K562 (cell line): ENCODE results near the gene CARD11. TPM values are rescaled to one million over a fixed set of nuclear protein-coding genes. Genes with fewer than 3 reads are reported as not detected.
A peak's percentile ranks its signal among the peaks of the same experiment; 100 is the strongest.

Source experiments
- ATAC-seq: fragments of 200-7000 bp; cut with Tn5 transposase; 3 replicates; pipeline ENCODE4 v1.9.1; 2020; ENCODE audit warnings: moderate library complexity
- BruUV-seq: library from RNA; stranded (reverse); fragments of 400-500 nt; replicated peaks from 2 replicates; lab custom pipeline; 2021; lab: Mats Ljungman, UMichigan
- CTCF ChIA-PET: fragments of 300-600 bp; formaldehyde crosslinking; extraction: SDS; loops from one replicate; lab custom pipeline; 2021; ENCODE audit warnings: low intra/inter-chr PET ratio; lab: Yijun Ruan, JAX
- POLR2A ChIA-PET: fragments of 300-600, 350-650 bp; sonication (Branson Sonifier 250); formaldehyde crosslinking; extraction: SDS; loops from one replicate; lab custom pipeline; 2021; ENCODE audit warnings: antibody characterized with exemption, inconsistent platforms; lab: Yijun Ruan, JAX
- DNase-seq, 4 experiments: peaks; one replicate each; pipeline versions ENCODE4 v3.0.0 to v3.0.0-alpha.2; 2011 to 2018; ENCODE audit warnings: low spot score in 3 of 4, mixed read lengths in 3 of 4; ENCODE audit errors: extremely low read depth in 1 of 4
- FAIRE-seq: peaks from 2 replicates; lab custom pipeline; 2011; peaks lifted over from hg19 to GRCh38; lab: Jason Lieb, UNC
- H2AFZ ChIP-seq: 2 replicates; pipeline ENCODE4 v1.6.0; 2011; ENCODE audit warnings: low read depth, low read length, control low read depth, inconsistent platforms
- H3K27ac ChIP-seq: fragments of 200-600 bp; 3 replicates; pipeline ENCODE4 v1.8.0; 2011; ENCODE audit warnings: low read depth, mild to moderate bottlenecking, control low read depth, inconsistent platforms, low read length, moderate library complexity, mixed read lengths; ENCODE audit errors: extremely low read depth
- H3K27me3 ChIP-seq, 2 experiments: fragments of 300-600 bp in 1 of 2; 2 replicates in 1 of 2; 3 replicates in 1 of 2; pipeline versions ENCODE4 v1.6.0 to v1.8.0; 2011; ENCODE audit warnings: inconsistent platforms in 2 of 2, low read length in 2 of 2, mild to moderate bottlenecking in 1 of 2, mixed read lengths in 1 of 2, moderate library complexity in 1 of 2; ENCODE audit not compliant: control insufficient read depth in 2 of 2, insufficient read depth in 2 of 2
- H3K36me3 ChIP-seq: fragments of 300-600 bp; 3 replicates; pipeline ENCODE4 v1.8.0; 2011; ENCODE audit warnings: mild to moderate bottlenecking, low read length, inconsistent platforms; ENCODE audit not compliant: control insufficient read depth, insufficient read depth
- H3K4me1 ChIP-seq, 2 experiments: fragments of 200-600 bp in 1 of 2; replicated peaks in 1 of 2; 2 replicates in 1 of 2; 3 replicates in 1 of 2; pipeline versions ENCODE4 v1.5.1 to v1.8.0; 2011; ENCODE audit warnings: inconsistent platforms in 2 of 2, low read length in 2 of 2, mild to moderate bottlenecking in 1 of 2, mixed read lengths in 1 of 2, moderate library complexity in 1 of 2; ENCODE audit not compliant: control insufficient read depth in 2 of 2, insufficient read depth in 2 of 2
- H3K4me2 ChIP-seq: 2 replicates; pipeline ENCODE4 v1.6.1; 2011; ENCODE audit warnings: low read length, control low read depth, inconsistent platforms, mixed read lengths; ENCODE audit not compliant: insufficient read depth
- H3K4me3 ChIP-seq: fragments of 200-600 bp; sonication (generic), shearing (Covaris generic); 2 replicates; pipeline ENCODE4 v1.5.1; 2016; ENCODE audit warnings: control low read depth, inconsistent platforms
- H3K79me2 ChIP-seq: fragments of 200-600 bp; 3 replicates; pipeline ENCODE4 v1.8.0; 2011; ENCODE audit warnings: low read length, inconsistent platforms; ENCODE audit not compliant: control insufficient read depth, insufficient read depth
- H3K9ac ChIP-seq, 2 experiments: 2 replicates each; pipeline versions ENCODE4 v1.6.0 to v1.6.1; 2011; ENCODE audit warnings: low read depth in 2 of 2, low read length in 2 of 2, control low read depth in 1 of 2, inconsistent platforms in 1 of 2, mild to moderate bottlenecking in 1 of 2, mixed read lengths in 1 of 2; ENCODE audit not compliant: insufficient read depth in 1 of 2
- H3K9me1 ChIP-seq: one replicate; pipeline ENCODE4 v1.6.0; 2011; ENCODE audit warnings: inconsistent platforms, mild to moderate bottlenecking, low read length, moderate library complexity; ENCODE audit not compliant: control insufficient read depth, insufficient read depth
- H3K9me3 ChIP-seq: replicated peaks from 2 replicates; pipeline ENCODE4 v1.5.1; 2011; ENCODE audit warnings: low read depth, low read length, inconsistent platforms; ENCODE audit not compliant: control insufficient read depth, insufficient read depth
- H4K20me1 ChIP-seq: replicated peaks from 2 replicates; pipeline ENCODE4 v1.6.1; 2011; ENCODE audit warnings: low read length, inconsistent platforms, mixed read lengths; ENCODE audit not compliant: control insufficient read depth, insufficient read depth
- ARID1B ChIP-seq: fragments of 450-650 bp; IDR thresholded peaks from 2 replicates; pipeline ENCODE4 v1.6.1; 2016; ENCODE audit warnings: antibody characterized with exemption, mild to moderate bottlenecking, inconsistent platforms
- CBFA2T2 ChIP-seq: fragments of 450-650 bp; conservative IDR thresholded peaks from 2 replicates; pipeline ENCODE4 v1.6.1; 2017; ENCODE audit warnings: mild to moderate bottlenecking
- CBFA2T3 ChIP-seq: fragments of 450-650 bp; IDR thresholded peaks from 2 replicates; pipeline ENCODE4 v1.6.1; 2017
- NCOR1 ChIP-seq: fragments of 450-650 bp; IDR thresholded peaks from 2 replicates; pipeline ENCODE4 v1.6.1; 2016; ENCODE audit warnings: mild to moderate bottlenecking, moderate library complexity
- NONO ChIP-seq, 2 experiments: fragments of 200-400 bp in 1 of 2; fragments of 450-650 bp in 1 of 2; formaldehyde crosslinking in 1 of 2; IDR thresholded peaks; 2 replicates each; pipeline ENCODE4 v1.6.1; 2017; ENCODE audit warnings: low read depth in 2 of 2, mild to moderate bottlenecking in 2 of 2, moderate library complexity in 2 of 2, low read length in 1 of 2
- TAL1 ChIP-seq: fragments of 450-650 bp; IDR thresholded peaks from 2 replicates; pipeline ENCODE4 v1.6.1; 2016; ENCODE audit warnings: mild to moderate bottlenecking
- VEZF1 ChIP-seq: fragments of 200-800 bp; sonication (Bioruptor generic); IDR thresholded peaks from 2 replicates; pipeline ENCODE4 v1.6.1; 2017; ENCODE audit warnings: missing genetic modification characterization, missing compliant biosample characterization
- ZFP91 ChIP-seq: sonication (generic); formaldehyde crosslinking; IDR thresholded peaks from 2 replicates; pipeline ENCODE4 v1.8.0; 2022; ENCODE audit warnings: mild to moderate bottlenecking, missing genetic modification reagents
- ZNF407 ChIP-seq: fragments of 450-650 bp; IDR thresholded peaks from 2 replicates; pipeline ENCODE4 v1.6.1; 2016; ENCODE audit warnings: low read depth
- WGBS: fragments of 100-300 bp; shearing (Covaris generic); methylation state at CpG from one replicate; pipeline ENCODE4 v1.1.6; 2016; ENCODE audit warnings: low coverage, mixed read lengths; ENCODE audit not compliant: insufficient coverage; ENCODE audit errors: missing lambda C conversion rate; 5-methylcytosine and 5-hydroxymethylcytosine counted together
- in situ Hi-C: fragments of 300-500 bp; cut with MboI; formaldehyde crosslinking; loops from 4 replicates; pipeline ENCODE4 v1.15.0; 2018; ENCODE audit warnings: inconsistent platforms, mixed read lengths
- intact Hi-C: fragments of 100-400 bp; cut with micrococcal nuclease; formaldehyde crosslinking; loops from 2 replicates; pipeline ENCODE4 v1.14.2; 2022
- polyA plus RNA-seq, 8 experiments: library from polyadenylated mRNA; depleted of rRNA in 4 of 8; stranded (reverse) in 5 of 8; unstranded in 3 of 8; fragments of >200 nt; fragmentation: Nextera tagmentation in 2 of 8; fragmentation: Illumina TruSeq in 1 of 8; extraction: Ambion mirVana in 2 of 8; extraction: Trizol in 1 of 8; gene quantifications; 2 replicates each; pipeline versions ENCODE4 v1.2.1 to v1.2.3, GENCODE V29; 2011 to 2014; ENCODE audit warnings: inconsistent platforms in 1 of 8, missing spikeins in 1 of 8
- total RNA-seq, 7 experiments: library from RNA; depleted of rRNA in 6 of 7; stranded (reverse); fragments of >200 nt in 6 of 7; fragmentation: Illumina TruSeq in 2 of 7; extraction: Trizol in 2 of 7; gene quantifications; 2 replicates each; pipeline versions ENCODE4 v1.2.1 to v1.2.3, GENCODE V29; 2011 to 2021; ENCODE audit warnings: low replicate concordance in 1 of 7

The CARD11 gene
- total and polyA plus RNA-seq, 9 of the 15 experiments (the other 6 are each of a cell fraction or from before 2014, with no cell fraction given) = 0.07 to 12.8 (median 5.7) TPM

- ChIA-PET CTCF (no interaction called here), POLR2A (interaction anchor here (0.8 kb wide), 1 partner anchor 10 kb away, joined by 4 read pairs; no protein-coding TSS in a partner anchor)
- Histone ChIP-seq H3K27me3 (no peaks in the 10 kb centered on the region), H3K36me3 (0 out of 3 replicates have a peak, but pooled peaks cover 6% of the 10 kb centered on the region), H3K27ac (peak overlapping the region; percentile 99; the same call in 2 of the 3 replicates), H3K4me2 (no peak overlapping the region), H3K9me1 (no peaks in the 10 kb centered on the region), H3K4me1 (peaks cover 49 to 50% of the 10 kb centered on the region in 2 experiments), H3K9me3 (no peaks in the 10 kb centered on the region), H4K20me1 (no peaks in the 10 kb centered on the region), H3K9ac (no peak overlapping the region; a peak in 1 of 4 replicates), H3K79me2 (no peaks in the 10 kb centered on the region), H3K4me3 (no peak overlapping the region), H2AFZ (peak overlapping the region; percentile 37)
- no TSS peak for BruUV-seq
- intact Hi-C loops = loop anchor here (5.0 kb wide), 1 partner anchor 87 kb away; the partner anchor contains the start of gene CARD11
- in situ Hi-C loops = no loop called here
- ATAC-seq (peak; percentile 20; the same call in 1 of the 3 replicates), FAIRE-seq (peak; percentile 40), DNase-seq (peak; percentile 35 to 63 (median 44))
- 20% methylated on average over 4 of the region's 4 CpGs for WGBS
- no peak for TF ChIP-seq ZFP91 (CRISPR knock-in tag)
- TF ChIP-seq ARID1B = peak; percentile 49; the same call in 1 of the 2 replicates
- TF ChIP-seq CBFA2T3 = peak; percentile 83
- peak; percentile 42; the same call in 1 of the 2 replicates for TF ChIP-seq VEZF1 (CRISPR knock-in tag)
- TF ChIP-seq ZNF407 = no peak
- no peak for TF ChIP-seq NONO (IDR thresholded peaks at IDR 0.05; ENCODE audit: low read depth in 2 of 2, low read length in 1 of 2)
- TF ChIP-seq TAL1 = peak; percentile 57; the same call in 1 of the 2 replicates
- peak; percentile 78 for TF ChIP-seq CBFA2T2
- peak; percentile 16; the same call in 1 of the 2 replicates for TF ChIP-seq NCOR1
Observed at GRCh38 chr7:2955269-2955668, 88.4 kb downstream of the CARD11 start.
